GM19328 (cell line): ENCODE measurements around the gene SORD.
"Not testable (repeated sequence)": the region's sequence is repeated elsewhere in the genome, so short reads cannot be mapped to it uniquely, and the experiment has no call there.

Experiments used
- ATAC-seq: cut with Tn5 transposase; IDR thresholded peaks from one replicate; pipeline ENCODE4 v1.9.1; 2021; ENCODE audit warnings: mild to moderate bottlenecking, moderate library complexity; ENCODE audit not compliant: unreplicated experiment

Gene SORD

DNA sequence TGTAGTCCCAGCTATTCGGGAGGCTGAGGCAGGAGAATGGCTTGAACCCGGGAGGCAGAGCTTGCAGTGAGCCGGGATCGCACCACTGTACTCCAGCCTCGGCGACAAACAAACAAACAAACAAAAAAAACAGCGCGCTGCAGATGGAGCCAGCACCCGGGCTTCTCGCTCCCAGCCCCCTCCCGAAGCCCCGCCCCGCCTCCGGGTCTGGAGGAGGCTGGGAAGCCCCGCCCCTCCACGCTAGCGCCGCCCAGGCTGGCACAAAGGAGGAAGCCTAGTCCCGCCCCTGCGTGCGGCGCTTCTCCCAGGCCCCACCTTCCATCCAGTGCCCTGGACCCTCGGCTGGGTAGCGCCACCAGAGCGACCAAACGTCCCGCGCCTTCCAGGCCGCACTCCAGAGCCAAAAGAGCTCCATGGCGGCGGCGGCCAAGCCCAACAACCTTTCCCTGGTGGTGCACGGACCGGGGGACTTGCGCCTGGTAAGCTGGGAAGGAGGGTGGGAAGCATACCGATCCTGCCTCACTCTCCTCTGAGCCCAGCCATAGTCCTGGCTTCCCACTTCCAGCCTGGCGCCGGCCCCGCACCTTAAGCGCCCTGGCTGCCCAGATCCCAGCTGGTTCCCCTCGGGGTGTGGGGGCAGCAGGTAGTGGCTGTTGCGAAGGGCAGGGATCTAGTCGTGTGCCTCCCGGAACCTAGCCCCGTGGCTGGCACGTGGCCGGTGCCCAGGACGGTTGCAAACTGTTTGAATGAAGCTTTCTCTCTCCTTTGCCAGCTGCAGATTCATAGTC lies at the start of gene SORD:
Gene SORD, plus strand, starts transcription at position 325 of the 788 bp plus-strand sequence. Its CDS starts 89 bp downstream, at position 414.
- peak; percentile 89 for ATAC-seq

DNA sequence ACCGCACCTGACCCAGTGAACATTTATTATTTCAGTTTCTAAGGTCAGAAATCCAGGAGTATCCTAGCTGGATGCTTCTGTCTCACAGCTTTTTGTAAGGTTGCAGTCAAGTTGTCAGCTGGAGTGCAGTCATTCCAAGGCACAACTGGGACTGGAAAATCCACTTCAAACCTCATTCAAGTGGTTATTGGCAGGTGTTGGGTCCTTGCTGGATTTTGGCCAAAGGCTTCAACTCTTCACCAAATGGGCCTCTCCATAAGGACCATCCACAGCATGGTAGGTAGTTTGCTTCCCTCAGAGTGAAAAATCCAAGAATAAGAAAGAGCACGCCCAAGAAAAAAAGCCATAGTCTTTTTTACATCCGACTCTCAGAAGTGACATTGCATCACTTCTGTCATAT lies 46.8 kb upstream of the SORD start:
- ATAC-seq, result not testable (repeated sequence)

DNA sequence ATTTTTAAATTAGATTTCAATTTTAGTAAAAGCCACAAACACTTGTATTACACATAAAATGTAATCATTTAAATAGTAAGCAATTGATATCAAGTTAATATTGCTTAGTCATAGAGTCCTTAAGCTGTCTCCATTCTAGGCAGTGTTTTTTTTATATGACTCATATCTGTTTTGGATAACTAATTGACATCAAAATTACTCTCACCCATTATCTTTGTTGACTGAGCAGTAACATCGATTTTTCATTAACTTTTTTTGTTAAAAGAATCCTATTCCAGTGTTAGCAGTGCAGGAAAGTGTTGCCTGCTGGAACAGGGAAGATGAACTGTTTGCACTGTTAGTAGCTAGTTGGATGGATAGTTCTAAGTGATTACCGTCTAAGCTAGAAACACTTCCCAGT lies 45.2 kb upstream of the SORD start:
- not testable (repeated sequence) for ATAC-seq

DNA sequence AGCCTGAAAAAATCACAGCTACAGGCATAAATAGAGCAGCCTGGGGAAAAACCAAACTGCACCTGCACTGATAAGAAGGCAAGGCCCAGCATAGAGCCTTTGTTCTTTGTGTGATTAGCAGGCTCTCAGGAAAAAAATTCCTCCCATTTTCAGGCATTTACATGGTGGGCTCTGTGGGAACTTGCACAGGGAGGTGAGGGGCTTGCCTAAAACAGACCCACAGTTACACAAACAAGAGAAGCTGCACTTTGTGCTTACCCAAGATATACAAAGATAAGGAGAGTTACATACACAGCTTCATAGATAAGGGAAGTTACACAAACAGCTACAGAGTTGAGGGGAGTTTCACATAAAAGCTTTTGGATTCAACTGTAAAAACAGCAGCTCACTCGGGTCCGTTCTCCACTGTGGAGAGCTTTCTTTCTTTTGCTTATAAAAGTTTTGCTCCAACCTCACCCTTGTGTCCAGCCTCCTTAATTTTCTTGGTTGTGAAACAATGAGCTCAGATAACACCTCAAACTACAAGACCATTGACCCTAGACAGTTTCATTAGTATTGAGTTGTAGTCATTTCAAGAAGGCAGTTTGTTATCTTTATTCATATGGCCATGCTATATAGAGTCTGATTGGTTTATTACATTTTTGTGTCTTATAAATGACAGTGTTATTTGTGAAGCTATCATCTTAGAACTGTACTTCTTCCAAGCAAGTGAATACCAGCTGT lies 43.2 kb upstream of the SORD start:
- not testable (repeated sequence) for ATAC-seq

DNA sequence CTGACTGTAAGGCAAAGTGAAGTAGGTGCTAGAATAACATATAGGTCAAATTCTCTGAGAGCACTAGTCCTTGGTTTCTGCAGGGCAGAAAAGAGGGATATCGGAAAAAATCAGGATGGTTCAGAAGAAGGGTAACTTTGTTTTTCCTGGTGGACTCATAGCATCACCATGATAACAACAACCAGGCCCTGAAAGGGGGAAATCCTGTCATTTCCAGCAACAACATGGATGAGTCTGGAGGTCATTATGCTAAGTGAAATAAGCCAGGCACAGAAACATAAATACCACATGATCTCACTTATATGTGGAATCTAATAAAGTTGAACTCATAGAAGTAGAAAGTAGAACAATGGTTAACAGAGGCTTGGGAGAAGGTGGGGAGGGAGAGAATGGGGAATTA lies 38.9 kb upstream of the SORD start:
- not testable (repeated sequence) for ATAC-seq

DNA sequence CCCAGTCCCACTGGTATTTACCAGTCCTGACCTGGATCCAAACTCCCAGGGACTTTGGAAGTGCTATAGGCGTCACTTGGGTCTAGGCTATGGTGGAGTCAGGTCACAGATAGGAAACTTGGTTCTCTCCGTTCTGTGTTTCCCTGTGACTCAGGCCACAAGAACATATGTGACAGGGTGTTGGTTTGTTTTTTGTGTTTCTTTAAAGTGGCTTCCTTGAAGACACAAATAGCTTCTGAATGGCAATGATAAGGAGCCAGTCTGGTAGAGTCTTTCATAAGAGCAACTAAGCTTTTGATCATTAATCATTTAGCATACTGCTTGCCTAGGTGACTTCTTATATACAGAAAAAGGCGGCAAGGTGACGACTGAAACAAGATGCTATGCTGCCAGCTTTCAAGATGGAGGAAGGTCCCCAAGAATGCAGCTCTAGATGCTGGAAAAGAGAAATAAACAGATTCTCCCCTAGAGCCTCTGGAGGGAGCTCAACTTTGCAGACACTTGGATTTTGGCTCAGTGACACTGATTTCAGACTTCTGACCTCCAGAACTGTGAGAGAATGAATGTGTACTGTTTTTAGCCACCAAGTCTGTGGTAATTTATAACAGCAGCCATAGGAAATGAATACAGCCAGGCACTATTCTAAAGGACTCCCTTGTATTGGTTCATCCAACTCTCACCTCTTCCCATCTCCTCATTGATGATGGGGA lies 36.5 kb upstream of the SORD start:
- not testable (repeated sequence) for ATAC-seq

DNA sequence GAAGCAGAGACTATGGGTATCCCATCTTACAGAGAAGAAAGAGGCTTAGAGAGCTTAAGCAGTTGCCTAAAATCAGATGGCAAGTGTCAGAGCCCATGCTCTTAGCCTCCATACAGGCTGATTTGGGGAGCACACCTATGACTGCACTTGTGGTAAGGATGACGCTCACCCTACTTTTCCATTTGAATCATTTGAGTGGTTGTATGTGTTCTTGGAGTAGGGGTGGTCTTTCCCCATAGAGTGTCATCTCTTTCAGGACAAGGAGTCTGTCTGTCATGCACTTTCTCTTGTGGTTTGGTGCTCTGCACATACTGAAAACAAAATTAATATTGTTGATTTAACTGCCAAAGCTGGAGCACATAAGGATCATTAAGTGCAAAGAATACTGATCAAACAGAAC lies 35.3 kb upstream of the SORD start:
- ATAC-seq, result not testable (repeated sequence)

DNA sequence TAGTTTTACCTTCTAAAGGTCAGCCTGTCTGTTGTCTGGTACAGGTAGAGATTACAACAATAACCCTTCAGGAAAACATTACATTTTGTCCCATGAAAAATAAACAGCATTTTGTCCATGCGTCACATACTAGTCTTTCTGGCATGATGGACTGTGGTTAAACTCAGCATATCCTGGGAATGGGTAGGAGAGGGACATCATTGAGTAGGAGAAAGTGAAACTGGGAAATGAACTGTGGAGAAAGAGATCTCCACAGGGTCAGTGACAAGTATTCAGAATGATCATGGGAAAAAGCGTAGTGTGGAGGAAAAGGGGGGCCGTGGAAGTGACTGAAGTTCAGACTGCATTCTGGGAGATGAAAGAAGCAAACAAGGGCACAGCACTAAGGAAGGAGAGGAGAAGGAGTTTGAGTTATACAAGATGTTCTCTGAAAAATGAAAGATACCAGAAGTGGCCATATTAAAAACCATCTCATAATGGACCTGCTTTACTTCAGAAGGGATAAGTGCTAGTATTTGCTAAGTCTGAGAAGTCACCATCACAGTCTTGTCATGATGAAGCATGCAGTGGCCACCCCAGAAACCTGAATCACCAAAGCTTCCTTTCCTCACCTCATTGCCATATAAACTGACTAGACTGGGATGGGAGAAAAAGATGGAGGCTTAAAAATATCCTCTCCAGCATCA lies 34.7 kb upstream of the SORD start:
- not testable (repeated sequence) for ATAC-seq

DNA sequence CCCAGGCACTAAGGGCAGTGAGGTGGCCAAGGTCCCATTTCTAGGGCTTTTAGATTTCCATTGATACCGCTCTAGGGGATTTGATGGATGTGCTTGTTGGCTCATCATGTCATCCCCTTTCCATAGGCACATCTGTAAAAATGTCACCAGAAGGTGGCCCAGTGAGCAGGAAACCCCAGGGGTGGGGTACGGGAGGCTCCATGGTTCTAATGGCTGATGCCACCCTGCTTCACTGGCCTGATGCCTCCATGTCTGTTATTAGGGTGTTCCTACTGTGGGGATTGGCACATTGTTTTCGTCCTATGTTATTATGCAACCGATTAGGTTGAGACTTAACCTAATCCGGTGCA lies 34.1 kb upstream of the SORD start:
- not testable (repeated sequence) for ATAC-seq

DNA sequence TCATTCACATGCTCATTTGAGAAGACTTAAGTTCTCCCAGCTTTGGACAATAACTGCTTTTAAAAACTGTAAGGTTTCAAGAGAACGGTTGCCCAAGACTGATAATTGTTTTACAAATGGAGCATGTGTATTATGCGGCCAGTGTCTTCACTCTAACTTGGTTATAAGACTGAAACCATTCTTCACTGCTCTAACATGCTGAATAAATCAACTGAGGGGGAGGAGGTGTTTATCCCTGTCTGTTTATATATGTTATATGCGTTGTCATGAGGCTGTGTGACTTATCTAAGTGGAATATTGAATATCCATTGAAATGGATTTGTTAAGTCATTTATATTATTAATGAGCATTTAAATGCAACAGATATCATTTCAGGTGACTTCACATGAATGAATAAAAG lies 25.4 kb upstream of the SORD start:
- not testable (repeated sequence) for ATAC-seq

DNA sequence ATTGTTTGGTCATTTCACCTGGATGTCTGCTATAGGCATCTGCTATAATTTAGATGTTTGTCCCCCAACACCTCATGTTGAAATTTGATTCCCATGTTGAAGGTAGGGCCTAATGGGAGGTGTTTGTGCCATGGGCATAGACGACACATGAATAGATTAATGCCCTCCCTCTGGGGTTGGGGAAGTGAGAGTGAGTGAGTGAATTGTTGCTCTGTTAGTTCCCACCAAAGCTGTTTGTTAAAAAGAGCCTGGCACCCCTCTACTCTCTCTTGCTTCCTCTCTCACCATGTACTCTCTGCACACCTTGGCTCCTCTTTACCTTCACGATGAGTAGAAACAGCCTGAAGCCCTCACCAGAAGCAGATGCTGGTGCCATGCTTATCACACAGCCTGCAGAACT lies 23.9 kb upstream of the SORD start:
- no peak for ATAC-seq

DNA sequence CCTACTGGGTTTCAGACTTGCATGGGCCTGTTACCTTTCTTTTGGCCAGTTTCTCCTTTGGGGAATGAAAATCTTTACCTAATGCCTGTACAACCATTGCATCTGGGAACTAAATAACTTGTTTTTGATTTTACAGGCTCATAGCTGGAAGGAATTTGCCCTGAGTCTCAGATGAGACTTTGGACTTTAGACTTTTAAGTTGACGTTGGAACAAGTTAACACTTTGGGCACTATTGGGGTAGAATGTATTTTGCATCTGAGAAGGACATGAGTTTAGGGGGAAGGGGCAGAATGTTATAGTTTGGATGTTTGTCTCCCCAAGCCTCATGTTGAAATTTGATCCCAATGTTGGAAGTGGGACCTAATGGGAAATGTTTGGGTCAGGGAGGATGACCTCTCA lies 21.8 kb upstream of the SORD start:
- not testable (repeated sequence) for ATAC-seq

DNA sequence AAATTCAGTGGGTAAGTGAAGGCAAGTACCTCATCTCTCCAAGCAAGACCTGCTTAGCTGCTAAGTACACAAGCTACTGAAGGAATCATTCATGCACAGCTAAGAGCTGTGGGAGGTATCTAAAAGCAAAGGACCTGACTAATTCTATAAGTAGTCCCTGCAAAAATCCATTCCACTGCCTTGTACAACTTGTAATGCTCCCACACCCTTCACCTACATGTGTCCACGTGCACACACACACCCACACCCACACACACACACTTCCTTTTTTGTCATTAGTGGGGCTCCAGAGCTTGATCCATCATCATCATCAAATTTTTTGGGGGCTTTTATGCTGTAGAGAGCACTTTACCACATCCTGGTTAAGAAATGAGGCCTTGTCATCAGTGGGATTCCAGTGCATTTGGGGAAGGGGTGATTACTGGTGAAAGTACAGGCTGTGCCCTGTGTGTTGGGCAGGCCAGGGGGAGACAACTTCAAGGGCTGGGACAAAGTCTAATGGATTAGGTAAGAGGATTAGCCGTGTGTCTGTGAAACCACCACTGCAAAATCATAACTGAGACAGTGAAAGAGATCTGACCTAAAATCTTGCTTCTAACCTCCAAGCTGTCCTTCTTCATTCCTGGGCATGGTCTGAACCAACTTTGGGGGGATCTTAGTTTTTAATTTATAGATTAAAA lies 19.1 kb upstream of the SORD start:
- peak; percentile 72 for ATAC-seq

DNA sequence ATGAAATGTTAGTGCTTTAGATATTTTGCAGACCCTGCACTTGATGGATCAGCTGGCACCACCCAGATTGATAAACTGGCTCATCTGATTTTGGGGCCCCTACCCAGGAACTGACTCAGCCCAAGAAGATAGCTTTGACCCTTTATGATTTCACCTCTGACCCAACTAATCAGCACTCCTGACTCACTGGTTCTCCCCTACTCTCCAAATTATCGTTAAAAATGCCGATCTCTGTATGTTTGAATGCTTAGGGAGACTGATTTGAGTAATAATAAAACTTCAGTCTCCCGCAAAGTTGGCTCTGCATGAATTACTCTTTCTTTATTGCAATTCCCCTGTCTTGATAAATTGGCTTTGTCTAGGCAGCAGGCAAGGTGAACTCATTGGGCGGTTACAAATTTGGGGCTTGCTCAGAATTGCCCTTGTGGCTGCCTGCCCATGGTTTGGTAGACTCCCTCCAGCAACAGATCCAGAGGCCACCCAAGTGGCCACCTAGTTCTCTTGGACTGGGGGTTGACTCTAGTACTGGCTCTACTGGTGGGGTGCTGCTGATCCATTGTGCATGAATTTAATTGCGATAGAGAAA lies 18.3 kb upstream of the SORD start:
- ATAC-seq, result not testable (repeated sequence)

DNA sequence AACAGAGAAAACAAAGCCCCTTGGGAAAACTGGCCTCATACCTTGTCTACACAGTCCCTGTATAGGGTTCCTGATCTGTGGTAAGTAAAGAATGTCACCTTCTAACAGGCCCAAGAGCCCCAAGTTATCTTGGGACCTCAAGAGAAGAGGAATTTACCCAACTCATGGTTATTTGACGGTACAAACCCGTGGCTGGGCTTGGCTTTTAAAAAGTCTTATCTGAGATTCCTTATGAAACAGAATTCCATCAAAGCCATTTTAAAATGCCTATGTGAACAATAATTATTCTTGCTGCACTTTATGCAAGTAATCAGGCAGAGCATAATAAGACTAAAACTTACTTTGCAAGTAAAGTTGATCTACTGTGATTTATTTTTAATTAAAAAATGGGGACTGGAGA lies 13.9 kb upstream of the SORD start:
- no peak for ATAC-seq

DNA sequence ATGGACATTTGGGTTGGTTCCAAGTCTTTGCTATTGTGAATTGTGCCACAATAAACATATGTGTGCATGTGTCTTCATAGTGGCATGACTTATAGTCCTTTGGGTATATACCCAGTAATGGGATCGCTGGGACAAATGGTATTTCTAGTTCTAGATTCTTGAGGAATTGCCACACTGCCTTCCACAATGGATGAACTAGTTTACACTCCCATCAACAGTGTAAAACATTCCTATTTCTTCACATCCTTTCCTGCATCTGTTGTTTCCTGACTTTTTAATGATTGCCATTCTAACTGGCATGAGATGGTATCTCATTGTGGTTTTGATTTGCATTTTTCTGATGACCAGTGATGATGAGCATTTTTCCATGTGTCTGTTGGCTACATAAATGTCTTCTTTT lies 7.9 kb upstream of the SORD start:
- ATAC-seq, result not testable (repeated sequence)

DNA sequence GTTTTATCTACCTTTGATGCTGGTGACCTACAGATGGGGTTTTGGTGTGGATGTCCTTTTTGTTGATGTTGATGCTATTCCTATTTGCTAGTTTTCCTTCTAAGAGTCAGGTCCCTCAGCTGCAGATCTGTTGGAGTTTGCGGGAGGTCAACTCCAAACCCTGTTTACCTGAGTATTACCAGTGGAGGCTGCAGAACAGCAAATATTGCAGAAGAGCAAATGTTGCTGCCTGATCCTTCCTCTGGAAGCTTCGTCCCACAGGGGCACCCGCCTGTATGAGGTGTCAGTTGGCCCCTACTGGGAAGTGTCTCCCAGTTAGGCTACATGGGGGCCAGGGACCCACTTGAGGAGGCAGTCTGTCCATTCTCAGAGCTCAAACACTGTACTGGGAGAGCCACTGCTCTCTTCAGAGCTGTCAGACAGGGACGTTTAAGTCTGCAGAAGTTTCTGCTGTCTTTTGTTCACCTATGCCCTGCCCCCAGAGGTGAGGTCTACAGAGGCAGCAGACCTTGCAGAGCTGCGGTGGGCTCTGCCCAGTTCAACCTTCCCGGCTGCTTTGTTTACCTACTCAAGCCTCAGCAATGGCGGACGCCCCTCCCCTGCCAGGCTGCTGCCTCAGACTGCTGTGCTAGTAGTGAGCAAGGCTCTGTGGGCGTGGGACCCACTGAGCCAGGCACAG lies 2.6 kb upstream of the SORD start:
- not testable (repeated sequence) for ATAC-seq

DNA sequence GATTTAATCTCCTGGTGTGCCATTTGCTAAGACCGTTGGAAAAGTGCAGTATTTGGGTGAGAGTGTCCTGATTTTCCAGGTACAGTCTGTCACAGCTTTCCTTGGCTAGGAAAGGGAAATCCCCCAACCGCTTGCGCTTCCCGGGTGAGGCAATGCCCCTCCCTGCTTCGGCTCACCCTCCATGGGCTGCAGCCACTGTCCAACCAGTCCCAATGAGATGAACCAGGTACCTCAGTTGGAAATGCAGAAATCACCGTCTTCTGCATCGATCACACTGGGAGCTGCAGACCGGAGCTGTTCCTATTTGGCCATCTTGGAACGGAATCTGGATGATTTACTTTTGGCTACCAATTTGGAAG lies 2.1 kb upstream of the SORD start:
- not testable (repeated sequence) for ATAC-seq

DNA sequence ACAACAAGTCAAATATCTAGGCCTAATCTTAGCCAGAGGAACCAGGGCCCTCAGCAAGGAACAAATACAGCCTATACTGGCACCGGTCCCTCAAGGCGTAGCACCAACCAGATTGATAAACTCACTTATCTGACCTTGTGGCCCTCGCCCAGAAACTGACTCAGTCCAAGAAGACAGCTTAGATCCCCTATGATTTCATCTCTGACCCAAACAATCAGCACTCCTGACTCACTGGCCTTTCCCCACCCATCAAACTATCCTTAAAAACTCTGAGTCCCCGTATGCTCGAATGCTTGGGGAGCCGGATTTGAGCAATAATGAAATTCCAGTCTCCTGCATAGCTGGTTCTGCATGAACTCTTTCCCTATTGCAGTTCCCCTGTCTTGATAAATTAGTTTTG lies 1.6 kb upstream of the SORD start:
- no peak for ATAC-seq
